ENCODE data around the gene TRIM54. TPM values are rescaled to one million over a fixed set of nuclear protein-coding genes. Genes with fewer than 3 reads are reported as not detected.
A peak's percentile ranks its signal among the peaks of the same experiment; 100 is the strongest.

Gene TRIM54
- total and polyA plus RNA-seq, 2 of the 4 experiments (the other 2 are of a cell fraction): 0.15 TPM; not detected in 1

- Histone ChIP-seq H3K56ac (ENCODE audit: extremely low read depth, insufficient read depth, low read length) (no peak overlapping the region), H3K9me3 (ENCODE audit: control insufficient read depth, insufficient read depth, low read length) (no peaks in the 10 kb centered on the region; the same call in 1 of the 2 replicates), H2AFZ (replicated peaks; ENCODE audit: low read length, poor library complexity) (no peak overlapping the region), H4K20me1 (ENCODE audit: insufficient read depth, low read length) (peaks cover 10% of the 10 kb centered on the region), H2AK9ac (replicated peaks; ENCODE audit: low read depth, low read length, poor library complexity) (peak overlapping the region; percentile 45), H2BK5ac (ENCODE audit: low read depth, low read length, poor library complexity, severe bottlenecking) (no peak overlapping the region), H2AK5ac (ENCODE audit: low read depth, low read length) (no peak overlapping the region), H4K91ac (ENCODE audit: insufficient read depth, low read depth, low read length) (no peak overlapping the region), H3K9ac (ENCODE audit: low read depth, low read length) (no peak overlapping the region), H3K23ac (ENCODE audit: low read depth, low read length) (no peak overlapping the region), H3K4me1 (ENCODE audit: control insufficient read depth, insufficient read depth, low read length) (no peaks in the 10 kb centered on the region; the same call in 1 of the 2 replicates), H3K14ac (replicated peaks; ENCODE audit: low read depth, low read length) (no peak overlapping the region), H3K9me1 (ENCODE audit: insufficient read depth, low read length) (no peaks in the 10 kb centered on the region; the same call in 1 of the 2 replicates), H3K27me3 (ENCODE audit: control insufficient read depth, insufficient read depth, low read length) (peaks cover 41% of the 10 kb centered on the region), H2BK20ac (ENCODE audit: low read depth, low read length) (no peak overlapping the region), H3K4me3 (ENCODE audit: insufficient read depth, low read depth, low read length) (no peak overlapping the region), H2BK15ac (ENCODE audit: low read depth, low read length) (no peak overlapping the region), H3K4ac (ENCODE audit: low read depth, low read length) (no peak overlapping the region), H3K18ac (ENCODE audit: low read depth, low read length) (no peak overlapping the region), H3K36me3 (ENCODE audit: control insufficient read depth, insufficient read depth, low read length) (peaks cover 6% of the 10 kb centered on the region), H3K27ac (ENCODE audit: insufficient read depth, low read length) (no peak overlapping the region), H2BK120ac (ENCODE audit: low read depth, low read length) (no peak overlapping the region), H3K4me2 (ENCODE audit: low read depth, low read length) (no peak overlapping the region), H4K8ac (ENCODE audit: low read depth in 2 of 2, low read length in 2 of 2) (no peak overlapping the region), H3K79me1 (ENCODE audit: low read depth in 1 of 2, low read length in 2 of 2) (no peaks in the 10 kb centered on the region), H4K5ac (ENCODE audit: low read depth, low read length) (no peak overlapping the region)
- ChIA-PET POLR2A (ENCODE audit: unreplicated experiment) (no interaction called here), CTCF (interaction anchor here (1.6 kb wide), 1 partner anchor 41 kb away, joined by 8 read pairs; the partner anchor contains the start of gene SLC30A3)
- no peak for DNase-seq
- in situ Hi-C loops (cut with MboI; ENCODE audit: low sequenced_read_pairs): no loop called here
- ATAC-seq (ENCODE audit: low read depth): no peak
- BruUV-seq (replicated peaks): no TSS peak
- 76% methylated on average over 7 of the region's 13 CpGs; no CpG with 5 or more reads in 1 of the 2 experiments for WGBS, 2 experiments (ENCODE audit: extremely low coverage in 2 of 2, insufficient read length in 1 of 2)
- intact Hi-C loops (cut with micrococcal nuclease): no loop called here
- dilution Hi-C loops (cut with HindIII; ENCODE audit: low sequenced_read_pairs, unreplicated experiment): no loop called here
- TF ChIP-seq MAZ (IDR thresholded peaks at IDR 0.05; ENCODE audit: borderline replicate concordance, low read depth, low read length) (no peak), MXI1 (IDR thresholded peaks at IDR 0.05; ENCODE audit: borderline replicate concordance, low read depth, low read length) (no peak), CEBPB (IDR thresholded peaks at IDR 0.05; ENCODE audit: low read depth, low read length) (no peak), USF2 (IDR thresholded peaks at IDR 0.05; ENCODE audit: low read depth, low read length) (no peak), RFX5 (IDR thresholded peaks at IDR 0.05; ENCODE audit: low read depth, low read length) (no peak), SMC3 (IDR thresholded peaks at IDR 0.05; ENCODE audit: low read depth, low read length) (no peak), RCOR1 (IDR thresholded peaks at IDR 0.05; ENCODE audit: insufficient replicate concordance, low read length) (no peak), CHD1 (IDR thresholded peaks at IDR 0.05; ENCODE audit: low read depth, low read length) (no peak), RAD21 (IDR thresholded peaks at IDR 0.05; ENCODE audit: low read length) (no peak), CTCF (conservative IDR thresholded peaks at IDR 0.05; ENCODE audit: low read depth, low read length) (no peak), ELK1 (IDR thresholded peaks at IDR 0.05; ENCODE audit: borderline replicate concordance, low read depth, low read length) (no peak), NFE2L2 (IDR thresholded peaks at IDR 0.05; ENCODE audit: low read depth, low read length) (no peak), FOS (IDR thresholded peaks at IDR 0.05; ENCODE audit: low read depth, low read length) (no peak), POLR2A (IDR thresholded peaks at IDR 0.05; ENCODE audit: low read depth, low read length) (no peak), BHLHE40 (IDR thresholded peaks at IDR 0.05; ENCODE audit: low read depth, low read length) (no peak)
These were observed 22.4 kb downstream of the TRIM54 start for GRCh38 chr2:27304488-27305240.

Measured in IMR-90 (cell line).